Natural killer cell (primary cell): ENCODE measurements around the gene C1orf52. TPM values are rescaled to one million over a fixed set of nuclear protein-coding genes. Genes with fewer than 3 reads are reported as not detected.
A peak's percentile ranks its signal among the peaks of the same experiment; 100 is the strongest.

Experiments used
- ATAC-seq, 3 donors: fragments of 150-1000 bp in 2 of 3; fragments of 200-7000 bp in 1 of 3; cut with Tn5 transposase; 1 replicate in 1 of 3; 2 replicates in 2 of 3; pipeline ENCODE4 v1.10.0; 2021; ENCODE audit warnings: mild to moderate bottlenecking in 2 of 3, moderate library complexity in 2 of 3
- DNase-seq, 2 donors: peaks; one replicate each; pipeline versions ENCODE4 v3.0.0 to v3.0.0-alpha.2; 2013 to 2021; ENCODE audit warnings: mixed read lengths in 1 of 2
- H3K27ac ChIP-seq: one replicate; pipeline ENCODE4 v1.5.1; 2013; ENCODE audit warnings: mild to moderate bottlenecking, low read length
- H3K27me3 ChIP-seq: one replicate; pipeline ENCODE4 v1.6.1; 2013; ENCODE audit warnings: low read length; ENCODE audit not compliant: control insufficient read depth, insufficient read depth
- H3K36me3 ChIP-seq: one replicate; pipeline ENCODE4 v1.6.1; 2013; ENCODE audit warnings: low read length; ENCODE audit not compliant: control insufficient read depth, insufficient read depth
- H3K4me1 ChIP-seq: one replicate; pipeline ENCODE4 v1.6.1; 2013; ENCODE audit warnings: low read length; ENCODE audit not compliant: control insufficient read depth, insufficient read depth
- H3K4me3 ChIP-seq: one replicate; pipeline ENCODE4 v1.5.1; 2013; ENCODE audit warnings: low read length
- H3K9me3 ChIP-seq: one replicate; pipeline ENCODE4 v1.6.1; 2013; ENCODE audit warnings: low read length; ENCODE audit not compliant: control insufficient read depth, insufficient read depth
- H3K27ac Mint-ChIP-seq, 2 donors: one replicate each; pipeline ENCODE4 v1.8.0; 2022; ENCODE audit warnings: mild to moderate bottlenecking in 2 of 2, mixed read lengths in 2 of 2, moderate library complexity in 1 of 2
- H3K27me3 Mint-ChIP-seq, 2 donors: one replicate each; pipeline ENCODE4 v1.8.0; 2022; ENCODE audit warnings: low read depth in 2 of 2, mixed read lengths in 2 of 2
- H3K36me3 Mint-ChIP-seq: one replicate; pipeline ENCODE4 v1.8.0; 2022; ENCODE audit warnings: mixed read lengths
- H3K4me1 Mint-ChIP-seq, 2 donors: one replicate each; pipeline ENCODE4 v1.8.0; 2022; ENCODE audit warnings: mixed read lengths in 2 of 2
- H3K4me3 Mint-ChIP-seq: one replicate; pipeline ENCODE4 v1.8.0; 2022; ENCODE audit warnings: mild to moderate bottlenecking, moderate library complexity, mixed read lengths
- H3K9me3 Mint-ChIP-seq, 2 donors: one replicate each; pipeline ENCODE4 v1.8.0; 2022; ENCODE audit warnings: mixed read lengths in 2 of 2
- CTCF ChIP-seq: fragments of 200-600 bp; IDR thresholded peaks from one replicate; pipeline ENCODE4 v1.8.0; 2022; ENCODE audit warnings: antibody characterized with exemption
- WGBS: methylation state at CpG from one replicate; pipeline ENCODE4 v1.1.7; 2013; ENCODE audit warnings: missing lambda C conversion rate; ENCODE audit not compliant: insufficient coverage; 5-methylcytosine and 5-hydroxymethylcytosine counted together
- intact Hi-C: fragments of 100-400 bp; cut with micrococcal nuclease; formaldehyde crosslinking; loops from one replicate; pipeline ENCODE4 v1.14.2; 2022
- total RNA-seq, 4 donors: library from RNA; stranded (reverse); fragments of 120-200 nt in 1 of 4; gene quantifications; one replicate each; pipeline versions ENCODE4 v1.2.3 to v1.2.4, GENCODE V29; 2013 to 2022

C1orf52 gene
- total RNA-seq, 3 donors from 2014 or later (not counting 1 experiment from before 2014, with no cell fraction given) = 50.6 to 67.3 (median 58.9) TPM

- H3K9me3 ChIP-seq = no peaks in the 10 kb centered on the region
- no peak for TF ChIP-seq CTCF
- Mint-ChIP-seq H3K36me3 (no peaks in the 10 kb centered on the region), H3K4me3 (peak overlapping the region; percentile 95), H3K9me3 (no peaks in the 10 kb centered on the region), H3K27ac (peak overlapping the region in 1 of 2 donors; percentile 72), H3K27me3 (peaks cover 34 to 54% of the 10 kb centered on the region in 2 donors), H3K4me1 (peaks cover 7 to 15% of the 10 kb centered on the region in 2 donors)
- intact Hi-C loops = no loop called here
- H3K36me3 ChIP-seq = no peaks in the 10 kb centered on the region
- H3K4me3 ChIP-seq = peak overlapping the region; percentile 37
- ATAC-seq (peak in 2 of 3 donors; percentile 17 to 29), DNase-seq (no peak)
- WGBS = 19% methylated on average over 13 of the region's 14 CpGs
- peaks cover 37% of the 10 kb centered on the region for H3K27me3 ChIP-seq
- H3K27ac ChIP-seq = no peak overlapping the region
- peaks cover 9% of the 10 kb centered on the region for H3K4me1 ChIP-seq
Measured at GRCh38 chr1:85202092-85202863, 57.2 kb downstream of the C1orf52 start.

DNA sequence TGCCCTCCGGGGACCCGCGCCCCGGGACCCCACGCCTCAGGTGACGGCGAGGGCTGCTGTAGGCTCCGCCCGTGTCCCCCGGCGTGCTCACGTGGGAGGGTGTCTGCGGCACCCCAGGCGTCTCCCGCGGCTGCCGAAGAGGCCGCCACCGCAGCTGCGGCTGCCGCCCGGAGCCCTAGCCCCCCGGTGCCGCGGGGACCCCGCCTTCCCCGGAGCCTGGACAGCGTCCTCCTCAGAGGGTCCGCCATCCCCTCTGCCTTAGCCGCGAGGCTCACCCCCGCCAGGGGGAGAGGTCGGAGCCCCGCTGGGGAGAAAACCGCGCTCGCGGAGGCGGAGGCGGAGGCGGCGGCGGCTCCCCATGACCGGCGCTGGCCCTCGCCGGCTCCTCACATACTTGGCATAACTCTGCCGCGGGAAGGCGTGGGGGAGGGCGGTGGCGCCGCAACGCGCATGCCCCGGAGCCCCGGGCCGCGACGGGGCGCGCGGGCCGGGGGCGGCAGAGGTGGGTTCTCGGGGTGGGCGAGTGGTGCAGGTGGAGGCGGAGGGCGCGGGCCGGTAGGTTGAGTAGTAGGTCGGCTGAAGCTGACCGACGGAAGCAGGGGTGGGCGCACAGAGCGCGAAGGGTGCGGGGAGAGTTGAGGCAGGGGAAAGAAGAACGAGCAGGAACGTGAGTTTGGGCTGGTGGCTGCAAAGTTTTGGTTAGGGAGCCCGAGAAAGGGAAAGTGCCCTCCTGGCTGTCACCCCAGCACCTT lies 57.9 kb downstream of the C1orf52 start:
- H3K9me3 ChIP-seq = no peaks in the 10 kb centered on the region
- peaks cover 33% of the 10 kb centered on the region for H3K27me3 ChIP-seq
- peaks cover 9% of the 10 kb centered on the region for H3K4me1 ChIP-seq
- Mint-ChIP-seq H3K4me1 (peaks cover 7 to 15% of the 10 kb centered on the region in 2 donors), H3K4me3 (peak overlapping the region; percentile 95), H3K9me3 (no peaks in the 10 kb centered on the region), H3K27ac (peak overlapping the region in 1 of 2 donors; percentile 72), H3K36me3 (no peaks in the 10 kb centered on the region), H3K27me3 (peaks cover 29 to 47% of the 10 kb centered on the region in 2 donors)
- ATAC-seq (peak; percentile 58 to 73 (median 73)), DNase-seq (peak; percentile 47 to 85)
- H3K4me3 ChIP-seq = peak overlapping the region; percentile 37
- TF ChIP-seq CTCF = no peak
- under 1% methylated on average over 81 of the region's 81 CpGs for WGBS
- no peak overlapping the region for H3K27ac ChIP-seq
- H3K36me3 ChIP-seq = no peaks in the 10 kb centered on the region
- intact Hi-C loops = no loop called here

DNA sequence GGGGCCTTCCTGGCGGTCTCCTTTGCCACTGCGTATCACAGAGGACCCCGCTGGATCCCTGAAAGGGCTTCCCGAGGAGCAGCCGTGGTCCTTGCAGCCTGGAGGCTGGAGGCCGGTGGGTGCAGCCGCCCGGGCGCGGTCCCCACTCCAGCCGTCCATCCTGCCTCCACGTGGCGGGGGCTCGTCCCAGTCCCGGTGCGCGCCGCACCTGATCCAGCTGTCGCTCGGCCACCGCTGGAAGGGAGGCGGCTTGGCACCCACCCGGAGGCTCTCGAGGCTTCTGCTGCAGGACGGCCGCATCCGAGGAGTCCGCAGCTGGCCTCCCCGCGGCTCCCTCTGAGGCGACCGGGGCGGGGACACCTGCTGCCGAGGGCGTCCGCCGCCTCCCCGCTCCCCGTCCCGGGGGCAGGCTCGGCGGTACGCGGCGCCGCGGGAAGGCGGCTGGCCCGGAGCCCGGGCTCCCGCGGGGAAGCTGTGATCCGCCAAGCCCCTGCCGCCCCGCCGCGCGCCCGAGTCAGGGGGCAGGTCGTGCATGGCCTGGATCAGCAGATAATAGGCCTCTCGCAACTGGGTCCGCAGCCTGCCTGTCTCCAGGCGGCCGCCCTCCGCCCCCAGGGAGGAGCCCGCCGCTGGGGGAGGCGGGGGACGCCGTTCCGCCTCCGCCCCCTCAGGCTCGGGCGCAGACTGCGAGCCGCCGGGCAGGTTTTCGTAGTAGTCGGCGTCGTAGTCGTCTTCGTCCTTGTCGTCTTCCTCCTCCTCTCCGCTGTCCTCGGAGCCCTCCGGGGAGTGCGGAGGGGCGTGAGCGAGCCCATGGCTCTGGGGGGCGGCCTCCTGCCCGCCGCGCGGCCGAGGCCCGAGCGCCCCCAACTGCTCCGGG lies 58.8 kb downstream of the C1orf52 start, which contains the start of gene SYDE2:
Gene SYDE2 (minus strand): TSS at position 554 of the 877 bp plus-strand sequence. CDS start 20 bp downstream, at position 534.
- peak within 1 kb of the TSS; percentile 37 for H3K4me3 ChIP-seq
- H3K4me3 Mint-ChIP-seq = peak within 1 kb of the TSS; percentile 95

More for the DNA sequence above, 58.8 kb downstream of the C1orf52 start, which contains the start of gene SYDE2:
- peaks cover 9% of the 10 kb centered on the region for H3K4me1 ChIP-seq
- peak within 1 kb of the TSS; percentile 42 for H3K27ac ChIP-seq
- H3K36me3 ChIP-seq = no peaks in the 10 kb centered on the region
- TF ChIP-seq CTCF = no peak
- DNase-seq = peak; percentile 49 to 90
- peaks cover 7 to 15% of the 10 kb centered on the region in 2 donors for H3K4me1 Mint-ChIP-seq
- peak within 1 kb of the TSS in 1 of 2 donors; percentile 72 for H3K27ac Mint-ChIP-seq
- under 1% methylated on average over 99 of the region's 99 CpGs for WGBS
- ATAC-seq = peak; percentile 77 to 86 (median 80)
- intact Hi-C loops = no loop called here
- peaks cover 28 to 42% of the 10 kb centered on the region in 2 donors for H3K27me3 Mint-ChIP-seq
- peaks cover 30% of the 10 kb centered on the region for H3K27me3 ChIP-seq
- H3K36me3 Mint-ChIP-seq = no peaks in the 10 kb centered on the region
- H3K9me3 Mint-ChIP-seq = no peaks in the 10 kb centered on the region
- H3K9me3 ChIP-seq = no peaks in the 10 kb centered on the region

Other genes starting within 250 kb of the C1orf52 start
- not detected for gene MCOLN3, start 211.2 kb downstream of the C1orf52 start, total RNA-seq
- under 1 TPM in 2 of 3 donors, not detected in 1; 0.11 to 0.35 TPM for gene SYDE2, start 58.6 kb downstream of the C1orf52 start, total RNA-seq
- 10 to 100 TPM; 46.3 to 49.2 (median 48.7) TPM for gene BCL10, start 17.0 kb upstream of the C1orf52 start, total RNA-seq
- gene DDAH1, start 205.5 kb upstream of the C1orf52 start, total RNA-seq = under 1 TPM in 2 of 3 donors, not detected in 1; 0.07 to 0.20 TPM